Measurements from ENCODE around the gene C16orf96.

DNA sequence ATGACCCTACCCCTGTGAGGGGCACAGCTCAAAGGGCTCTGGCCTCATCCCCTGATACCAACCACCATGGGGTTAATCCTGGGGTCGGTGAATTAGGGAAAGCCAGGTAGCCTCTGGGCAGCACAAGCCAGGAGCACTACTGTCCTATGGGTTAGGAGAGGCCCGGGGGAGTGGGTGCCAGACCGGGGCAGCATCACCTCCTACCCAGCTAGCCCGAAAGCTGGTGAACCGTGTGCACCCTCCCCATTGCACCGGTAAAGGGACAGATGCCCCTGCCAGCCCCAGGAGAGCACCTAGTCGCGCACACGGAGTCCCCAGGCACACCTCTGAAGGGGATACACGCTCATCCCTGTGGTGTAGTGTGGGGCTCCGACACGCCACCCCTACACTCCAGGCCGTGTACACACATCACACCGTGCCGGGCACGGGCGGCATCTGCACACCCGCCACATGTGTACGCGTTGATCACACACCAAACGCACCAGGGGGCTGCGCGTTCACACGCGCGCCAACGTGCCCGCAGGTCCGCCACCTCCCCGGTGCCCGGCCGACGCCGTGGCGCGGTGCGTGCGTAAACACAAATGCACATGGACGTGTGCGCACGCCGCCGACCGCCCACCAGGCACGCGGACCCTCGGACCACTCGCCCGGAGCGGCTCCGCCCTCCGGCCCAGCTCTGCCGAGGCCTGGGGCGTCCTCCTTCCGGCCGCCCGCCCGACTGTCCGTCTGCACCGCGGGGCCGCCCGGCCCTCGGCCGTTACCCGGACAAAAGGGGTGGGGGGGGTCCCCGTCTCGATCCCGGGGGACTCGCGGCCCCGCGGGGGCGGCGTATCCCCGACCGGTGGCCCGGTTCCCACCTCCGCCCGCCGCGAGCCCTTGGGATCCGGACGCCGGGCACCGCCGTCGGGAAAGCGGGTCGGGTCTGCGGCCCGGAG is 57.8 kb downstream of the C16orf96 start:
- TF ChIP-seq, protein P1, sequence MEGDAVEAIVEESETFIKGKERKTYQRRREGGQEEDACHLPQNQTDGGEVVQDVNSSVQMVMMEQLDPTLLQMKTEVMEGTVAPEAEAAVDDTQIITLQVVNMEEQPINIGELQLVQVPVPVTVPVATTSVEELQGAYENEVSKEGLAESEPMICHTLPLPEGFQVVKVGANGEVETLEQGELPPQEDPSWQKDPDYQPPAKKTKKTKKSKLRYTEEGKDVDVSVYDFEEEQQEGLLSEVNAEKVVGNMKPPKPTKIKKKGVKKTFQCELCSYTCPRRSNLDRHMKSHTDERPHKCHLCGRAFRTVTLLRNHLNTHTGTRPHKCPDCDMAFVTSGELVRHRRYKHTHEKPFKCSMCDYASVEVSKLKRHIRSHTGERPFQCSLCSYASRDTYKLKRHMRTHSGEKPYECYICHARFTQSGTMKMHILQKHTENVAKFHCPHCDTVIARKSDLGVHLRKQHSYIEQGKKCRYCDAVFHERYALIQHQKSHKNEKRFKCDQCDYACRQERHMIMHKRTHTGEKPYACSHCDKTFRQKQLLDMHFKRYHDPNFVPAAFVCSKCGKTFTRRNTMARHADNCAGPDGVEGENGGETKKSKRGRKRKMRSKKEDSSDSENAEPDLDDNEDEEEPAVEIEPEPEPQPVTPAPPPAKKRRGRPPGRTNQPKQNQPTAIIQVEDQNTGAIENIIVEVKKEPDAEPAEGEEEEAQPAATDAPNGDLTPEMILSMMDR (IDR thresholded peaks at IDR 0.05) = no peak
- TF ChIP-seq POLR2A (IDR thresholded peaks at IDR 0.05) = no peak
